PC-3 (cell line): ENCODE measurements around the gene PRPF40B.

ENCODE experiments used
- EZH2 ChIP-seq: fragments of 300-600 bp; sonication (generic); IDR thresholded peaks from one replicate; pipeline ENCODE4 v1.6.1; 2017; ENCODE audit warnings: antibody characterized with exemption, mild to moderate bottlenecking, low read length; ENCODE audit not compliant: unreplicated experiment
- EZH2phosphoT487 ChIP-seq: fragments of 300-600 bp; sonication (generic); IDR thresholded peaks from 2 replicates; pipeline ENCODE4 v1.6.1; 2018; ENCODE audit warnings: mild to moderate bottlenecking, antibody characterized with exemption, low read length, borderline replicate concordance
- TF ChIP-seq, protein P1 (sequence below): fragments of 300-600 bp; sonication (generic); conservative IDR thresholded peaks from 2 replicates; pipeline ENCODE4 v1.5.1; 2017; ENCODE audit warnings: antibody characterized with exemption, low read depth, mild to moderate bottlenecking, low read length

DNA sequence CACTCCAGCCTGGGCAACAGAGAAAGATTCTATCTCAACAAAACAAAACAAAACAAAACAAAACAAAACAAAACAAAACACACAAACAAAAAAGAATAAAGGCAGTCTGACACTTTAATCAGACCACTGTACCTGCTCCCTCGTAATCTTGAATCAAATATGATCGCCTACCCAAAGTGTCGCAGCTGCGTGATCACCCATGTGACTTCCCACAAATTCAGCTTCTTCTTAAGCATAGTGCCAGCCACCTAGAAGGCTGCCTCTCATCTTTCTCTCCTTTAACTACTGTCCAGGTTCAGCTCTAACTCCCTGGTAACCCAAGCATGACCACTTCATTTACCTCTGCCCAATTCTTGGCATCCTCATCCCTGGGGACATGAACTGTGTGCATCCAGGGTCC, 46.4 kb downstream of the PRPF40B start:
- TF ChIP-seq EZH2 (no peak), EZH2phosphoT487 (no peak)
- TF ChIP-seq, protein P1, sequence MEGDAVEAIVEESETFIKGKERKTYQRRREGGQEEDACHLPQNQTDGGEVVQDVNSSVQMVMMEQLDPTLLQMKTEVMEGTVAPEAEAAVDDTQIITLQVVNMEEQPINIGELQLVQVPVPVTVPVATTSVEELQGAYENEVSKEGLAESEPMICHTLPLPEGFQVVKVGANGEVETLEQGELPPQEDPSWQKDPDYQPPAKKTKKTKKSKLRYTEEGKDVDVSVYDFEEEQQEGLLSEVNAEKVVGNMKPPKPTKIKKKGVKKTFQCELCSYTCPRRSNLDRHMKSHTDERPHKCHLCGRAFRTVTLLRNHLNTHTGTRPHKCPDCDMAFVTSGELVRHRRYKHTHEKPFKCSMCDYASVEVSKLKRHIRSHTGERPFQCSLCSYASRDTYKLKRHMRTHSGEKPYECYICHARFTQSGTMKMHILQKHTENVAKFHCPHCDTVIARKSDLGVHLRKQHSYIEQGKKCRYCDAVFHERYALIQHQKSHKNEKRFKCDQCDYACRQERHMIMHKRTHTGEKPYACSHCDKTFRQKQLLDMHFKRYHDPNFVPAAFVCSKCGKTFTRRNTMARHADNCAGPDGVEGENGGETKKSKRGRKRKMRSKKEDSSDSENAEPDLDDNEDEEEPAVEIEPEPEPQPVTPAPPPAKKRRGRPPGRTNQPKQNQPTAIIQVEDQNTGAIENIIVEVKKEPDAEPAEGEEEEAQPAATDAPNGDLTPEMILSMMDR, result no peak
